Gastroesophageal sphincter (tissue), 4 donors: Measurements from ENCODE around the gene PCSK5. TPM values are rescaled to one million over a fixed set of nuclear protein-coding genes. Genes with fewer than 3 reads are reported as not detected.

Experiments used
- ATAC-seq: fragments of 150-250 bp; one replicate; pipeline ENCODE4 v1.9.1; 2016; ENCODE audit warnings: mild to moderate bottlenecking, moderate library complexity
- H3K27ac ChIP-seq, 4 donors: fragments of 200-600 bp; sonication (generic) in 3 of 4; 1 replicate in 3 of 4; 2 replicates in 1 of 4; pipeline ENCODE4 v1.5.1; 2016 to 2019
- H3K27me3 ChIP-seq: fragments of 200-600 bp; sonication (generic); one replicate; pipeline ENCODE4 v1.5.1; 2019
- H3K36me3 ChIP-seq, 2 donors: fragments of 200-600 bp; sonication (generic); one replicate each; pipeline ENCODE4 v1.5.1; 2019; ENCODE audit warnings: control low read depth in 1 of 2
- H3K4me1 ChIP-seq, 3 donors: fragments of 200-600 bp; sonication (generic); 1 replicate in 2 of 3; 2 replicates in 1 of 3; pipeline ENCODE4 v1.5.1; 2016 to 2019; ENCODE audit warnings: control low read depth in 2 of 3
- H3K4me3 ChIP-seq, 2 donors: fragments of 200-600 bp; sonication (generic); one replicate each; pipeline ENCODE4 v1.5.1; 2019; ENCODE audit warnings: mild to moderate bottlenecking in 1 of 2, moderate library complexity in 1 of 2
- H3K9me3 ChIP-seq, 3 donors: fragments of 200-600 bp; sonication (generic); one replicate each; pipeline ENCODE4 v1.5.1; 2017 to 2019; ENCODE audit warnings: control low read depth in 2 of 3
- CTCF ChIP-seq, 4 experiments: fragments of 200-600 bp in 2 of 4; fragments of 450-650 bp in 2 of 4; sonication (generic) in 1 of 4; IDR thresholded peaks; one replicate each; pipeline ENCODE4 v1.5.1; 2017 to 2019; ENCODE audit warnings: antibody characterized with exemption in 4 of 4, mild to moderate bottlenecking in 2 of 4, moderate library complexity in 2 of 4
- EP300 ChIP-seq: sonication (generic); formaldehyde crosslinking; IDR thresholded peaks from one replicate; pipeline ENCODE4 v1.6.1; 2017; ENCODE audit warnings: antibody characterized with exemption, mild to moderate bottlenecking
- POLR2A ChIP-seq, 2 donors: fragments of 450-650 bp; IDR thresholded peaks; one replicate each; pipeline ENCODE4 v1.6.1; 2017; ENCODE audit warnings: antibody characterized with exemption in 2 of 2, mild to moderate bottlenecking in 2 of 2, moderate library complexity in 1 of 2
- POLR2AphosphoS5 ChIP-seq: sonication (generic); formaldehyde crosslinking; IDR thresholded peaks from one replicate; pipeline ENCODE4 v1.6.1; 2017; ENCODE audit warnings: antibody characterized with exemption
- WGBS, 2 donors: methylation state at CpG; one replicate each; pipeline ENCODE4 v1.1.5; 2018; ENCODE audit warnings: low coverage in 1 of 2; 5-methylcytosine and 5-hydroxymethylcytosine counted together
- total RNA-seq, 4 donors: library from RNA; depleted of rRNA; stranded (reverse); fragments of >200 nt; gene quantifications; one replicate each; pipeline ENCODE4 v1.1.0, GENCODE V29; 2016

PCSK5 gene
- total RNA-seq, 4 donors from 2014 or later: 20.1 to 37.3 (median 28.1) TPM

GRCh38 chr9:75985515-75985914, 95.0 kb downstream of the PCSK5 start:
- 17 to 72% methylated on average over 2 to 3 of the region's 3 CpGs for WGBS, 2 donors
- no peak for TF ChIP-seq POLR2A (IDR thresholded peaks at IDR 0.05)
- Histone ChIP-seq H3K4me1 (peaks cover 0 to 8% (median 0%) of the 10 kb centered on the region in 3 donors), H3K27me3 (no peaks in the 10 kb centered on the region), H3K36me3 (peaks cover 0 to 18% of the 10 kb centered on the region in 2 donors), H3K9me3 (no peaks in the 10 kb centered on the region), H3K4me3 (no peak overlapping the region), H3K27ac (no peak overlapping the region)
- ATAC-seq: no peak

GRCh38 chr9:75988663-75989062, 98.2 kb downstream of the PCSK5 start:
- Histone ChIP-seq H3K4me1 (peaks cover 0 to 8% (median 0%) of the 10 kb centered on the region in 3 donors), H3K36me3 (peaks cover 0 to 18% of the 10 kb centered on the region in 2 donors), H3K4me3 (no peak overlapping the region), H3K27me3 (no peaks in the 10 kb centered on the region), H3K27ac (no peak overlapping the region), H3K9me3 (no peaks in the 10 kb centered on the region)
- TF ChIP-seq POLR2A (IDR thresholded peaks at IDR 0.05): no peak
- no peak for TF ChIP-seq CTCF (IDR thresholded peaks at IDR 0.05)
- TF ChIP-seq EP300: no peak
- TF ChIP-seq POLR2AphosphoS5: no peak
- WGBS, 2 donors: 80% methylated on average over 1 of the region's 2 CpGs; no CpG with 5 or more reads in 1 of the 2 donors
- no peak for ATAC-seq

GRCh38 chr9:75990156-75990555, 99.7 kb downstream of the PCSK5 start:
- ATAC-seq: no peak
- 80 to 84% methylated on average over 1 to 4 of the region's 5 CpGs for WGBS, 2 donors
- peaks cover 0 to 18% of the 10 kb centered on the region in 2 donors for H3K36me3 ChIP-seq
- H3K4me1 ChIP-seq: peaks cover 0 to 2% (median 0%) of the 10 kb centered on the region in 3 donors
- H3K27me3 ChIP-seq: no peaks in the 10 kb centered on the region
- H3K9me3 ChIP-seq: no peaks in the 10 kb centered on the region
- TF ChIP-seq CTCF (IDR thresholded peaks at IDR 0.05) (no peak), POLR2A (IDR thresholded peaks at IDR 0.05) (no peak), EP300 (no peak), POLR2AphosphoS5 (no peak)
- no peak overlapping the region for H3K4me3 ChIP-seq
- no peak overlapping the region for H3K27ac ChIP-seq

- Histone ChIP-seq H3K4me1 (no peaks in the 10 kb centered on the region), H3K9me3 (no peaks in the 10 kb centered on the region), H3K4me3 (no peak overlapping the region), H3K36me3 (peaks cover 0 to 18% of the 10 kb centered on the region in 2 donors), H3K27me3 (no peaks in the 10 kb centered on the region), H3K27ac (no peak overlapping the region)
- TF ChIP-seq POLR2AphosphoS5 (no peak), POLR2A (IDR thresholded peaks at IDR 0.05) (no peak), CTCF (IDR thresholded peaks at IDR 0.05) (no peak), EP300 (no peak)
- ATAC-seq: no peak
- 84 to 89% methylated on average over 5 to 6 of the region's 6 CpGs for WGBS, 2 donors
These were observed 100.3 kb downstream of the PCSK5 start for GRCh38 chr9:75990576-75991304.

- no peak overlapping the region for H3K4me3 ChIP-seq
- H3K9me3 ChIP-seq: no peaks in the 10 kb centered on the region
- 61 to 69% methylated on average over 7 to 8 of the region's 8 CpGs for WGBS, 2 donors
- no peaks in the 10 kb centered on the region for H3K27me3 ChIP-seq
- ATAC-seq: no peak
- TF ChIP-seq POLR2A (IDR thresholded peaks at IDR 0.05): no peak
- no peak for TF ChIP-seq EP300
- TF ChIP-seq CTCF (IDR thresholded peaks at IDR 0.05): no peak
- no peak for TF ChIP-seq POLR2AphosphoS5
- H3K4me1 ChIP-seq: peaks cover 0 to 16% (median 0%) of the 10 kb centered on the region in 3 donors
- H3K27ac ChIP-seq: no peak overlapping the region
- peaks cover 0 to 3% of the 10 kb centered on the region in 2 donors for H3K36me3 ChIP-seq
These were observed 102.2 kb downstream of the PCSK5 start for GRCh38 chr9:75992482-75993206.
